Ishikawa (cell line): ENCODE data around the gene SRPK1.

Experiments used
- CEBPB ChIP-seq: IDR thresholded peaks from 2 replicates; pipeline ENCODE4 v1.6.1; 2012
- EGR1 ChIP-seq: IDR thresholded peaks from 2 replicates; pipeline ENCODE4 v1.6.1; 2012
- EP300 ChIP-seq: IDR thresholded peaks from 2 replicates; pipeline ENCODE4 v1.6.1; 2012; ENCODE audit warnings: borderline replicate concordance
- FOXM1 ChIP-seq: IDR thresholded peaks from 2 replicates; pipeline ENCODE4 v1.6.1; 2012; ENCODE audit warnings: low read depth, borderline replicate concordance
- MAX ChIP-seq: IDR thresholded peaks from 2 replicates; pipeline ENCODE4 v1.6.1; 2012
- TAF1 ChIP-seq: IDR thresholded peaks from 2 replicates; pipeline ENCODE4 v1.6.1; 2012; ENCODE audit warnings: low read depth, mild to moderate bottlenecking
- TEAD4 ChIP-seq: IDR thresholded peaks from 2 replicates; pipeline ENCODE4 v1.6.1; 2012
- YY1 ChIP-seq: IDR thresholded peaks from 2 replicates; pipeline ENCODE4 v1.6.1; 2012; ENCODE audit warnings: low read depth
- ZBTB7A ChIP-seq: IDR thresholded peaks from 2 replicates; pipeline ENCODE4 v1.6.1; 2012; ENCODE audit warnings: low read depth

GRCh38 chr6:35852994-35853393 lies 67.9 kb downstream of the SRPK1 start:
- TF ChIP-seq YY1 = no peak
- no peak for TF ChIP-seq TAF1
- no peak for TF ChIP-seq FOXM1
- no peak for TF ChIP-seq ZBTB7A
- TF ChIP-seq EP300 = no peak
- TF ChIP-seq CEBPB = no peak
- no peak for TF ChIP-seq MAX
- TF ChIP-seq TEAD4 = no peak
- no peak for TF ChIP-seq EGR1
